Stomach (tissue), 4 donors: ENCODE results near the gene RAMACL.

Experiments
- CTCF ChIP-seq, 7 experiments: fragments of 450-650 bp in 4 of 7; fragments of 200-600 bp in 3 of 7; sonication (generic) in 3 of 7; IDR thresholded peaks; one replicate each; pipeline ENCODE4 v1.5.1; 2016 to 2019; ENCODE audit warnings: antibody characterized with exemption in 7 of 7, control low read depth in 2 of 7, mild to moderate bottlenecking in 1 of 7
- POLR2A ChIP-seq, 4 donors: fragments of 450-650 bp; IDR thresholded peaks; one replicate each; pipeline ENCODE4 v1.6.1; 2016; ENCODE audit warnings: antibody characterized with exemption in 4 of 4, control low read depth in 2 of 4, mild to moderate bottlenecking in 1 of 4, moderate library complexity in 1 of 4
- POLR2AphosphoS5 ChIP-seq, 3 donors: sonication (generic); formaldehyde crosslinking; IDR thresholded peaks; one replicate each; pipeline ENCODE4 v1.6.1; 2016; ENCODE audit warnings: antibody characterized with exemption in 3 of 3

- no peak for TF ChIP-seq CTCF (IDR thresholded peaks at IDR 0.05)
- no peak for TF ChIP-seq POLR2A (IDR thresholded peaks at IDR 0.05)
- no peak for TF ChIP-seq POLR2AphosphoS5 (IDR thresholded peaks at IDR 0.05)
These were observed 1.3 kb upstream of the RAMACL start for GRCh38 chr6:166587631-166588413.
